Measurements from ENCODE around the gene CYP27B1. TPM values are rescaled to one million over a fixed set of nuclear protein-coding genes. Genes with fewer than 3 reads are reported as not detected.

The CYP27B1 gene
- total and polyA plus RNA-seq, 3 donors from 2014 or later = 2.2 to 30.2 (median 3.9) TPM

GRCh38 chr12:57761391-57761998 is 5.4 kb downstream of the CYP27B1 start:
- Histone ChIP-seq H3K4me3 (no peak overlapping the region), H3K27me3 (no peaks in the 10 kb centered on the region), H3K4me1 (peaks cover 17% of the 10 kb centered on the region), H3K36me3 (ENCODE audit: low read depth, missing control alignments) (no peaks in the 10 kb centered on the region), H3K27ac (no peak overlapping the region), H3K9me3 (no peaks in the 10 kb centered on the region)
- intact Hi-C loops (cut with DNase I; ENCODE audit: low total_unique reads) = no loop called here
- TF ChIP-seq, protein P1, sequence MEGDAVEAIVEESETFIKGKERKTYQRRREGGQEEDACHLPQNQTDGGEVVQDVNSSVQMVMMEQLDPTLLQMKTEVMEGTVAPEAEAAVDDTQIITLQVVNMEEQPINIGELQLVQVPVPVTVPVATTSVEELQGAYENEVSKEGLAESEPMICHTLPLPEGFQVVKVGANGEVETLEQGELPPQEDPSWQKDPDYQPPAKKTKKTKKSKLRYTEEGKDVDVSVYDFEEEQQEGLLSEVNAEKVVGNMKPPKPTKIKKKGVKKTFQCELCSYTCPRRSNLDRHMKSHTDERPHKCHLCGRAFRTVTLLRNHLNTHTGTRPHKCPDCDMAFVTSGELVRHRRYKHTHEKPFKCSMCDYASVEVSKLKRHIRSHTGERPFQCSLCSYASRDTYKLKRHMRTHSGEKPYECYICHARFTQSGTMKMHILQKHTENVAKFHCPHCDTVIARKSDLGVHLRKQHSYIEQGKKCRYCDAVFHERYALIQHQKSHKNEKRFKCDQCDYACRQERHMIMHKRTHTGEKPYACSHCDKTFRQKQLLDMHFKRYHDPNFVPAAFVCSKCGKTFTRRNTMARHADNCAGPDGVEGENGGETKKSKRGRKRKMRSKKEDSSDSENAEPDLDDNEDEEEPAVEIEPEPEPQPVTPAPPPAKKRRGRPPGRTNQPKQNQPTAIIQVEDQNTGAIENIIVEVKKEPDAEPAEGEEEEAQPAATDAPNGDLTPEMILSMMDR (IDR thresholded peaks at IDR 0.05) = no peak
- no peak for TF ChIP-seq POLR2A (IDR thresholded peaks at IDR 0.05)
- DNase-seq = no peak
- WGBS, 2 donors = 91 to 93% methylated on average over 4 of the region's 4 CpGs

GRCh38 chr12:57760347-57760982 is 6.4 kb downstream of the CYP27B1 start:
- Histone ChIP-seq H3K27ac (no peak overlapping the region), H3K4me3 (no peak overlapping the region), H3K9me3 (no peaks in the 10 kb centered on the region), H3K4me1 (peaks cover 14% of the 10 kb centered on the region), H3K27me3 (no peaks in the 10 kb centered on the region), H3K36me3 (ENCODE audit: low read depth, missing control alignments) (no peaks in the 10 kb centered on the region)
- no peak for DNase-seq
- 91 to 96% methylated on average over 3 of the region's 3 CpGs for WGBS, 2 donors
- no peak for TF ChIP-seq POLR2A (IDR thresholded peaks at IDR 0.05)
- TF ChIP-seq, protein P1 (IDR thresholded peaks at IDR 0.05) = no peak
- intact Hi-C loops (cut with DNase I; ENCODE audit: low total_unique reads) = no loop called here

DNA sequence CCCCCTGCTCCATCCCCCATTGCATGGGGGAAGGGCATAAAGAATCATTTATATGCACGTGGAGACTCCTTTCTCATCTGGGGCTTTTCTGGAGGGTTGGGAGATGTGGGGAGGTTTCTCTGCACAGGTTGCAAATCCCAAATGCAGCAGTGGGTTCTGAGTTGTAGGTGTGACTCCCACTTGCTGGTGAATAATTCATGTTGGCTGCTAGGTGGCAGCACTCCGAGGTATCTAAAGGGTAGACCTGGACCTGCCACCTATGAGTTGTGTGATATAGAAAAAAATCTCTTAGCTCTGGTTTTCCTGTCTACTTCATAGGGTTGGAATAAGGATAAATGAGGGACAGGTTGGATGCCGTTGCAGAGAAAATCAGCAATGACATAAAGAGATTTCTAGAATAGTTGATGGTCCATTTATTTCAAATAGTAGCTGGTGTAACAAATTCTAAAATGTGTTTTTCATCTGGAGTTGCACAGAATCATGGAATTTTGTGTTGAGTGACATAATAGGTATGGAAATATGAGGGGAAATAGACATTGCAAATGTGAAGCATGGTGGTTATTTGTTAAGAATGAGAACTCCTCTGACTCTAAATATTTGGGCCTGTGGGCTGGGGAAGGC is 7.4 kb downstream of the CYP27B1 start:
- no peaks in the 10 kb centered on the region for H3K36me3 ChIP-seq (ENCODE audit: low read depth, missing control alignments)
- TF ChIP-seq, protein P1 (IDR thresholded peaks at IDR 0.05) = peak in 2 of 3 experiments; percentile 8 to 31
- no peak for TF ChIP-seq POLR2A (IDR thresholded peaks at IDR 0.05)
- peaks cover 10% of the 10 kb centered on the region for H3K4me1 ChIP-seq
- intact Hi-C loops (cut with DNase I; ENCODE audit: low total_unique reads) = no loop called here
- H3K4me3 ChIP-seq = no peak overlapping the region
- no peak for DNase-seq
- 51 to 66% methylated on average over 3 of the region's 3 CpGs for WGBS, 2 donors
- no peaks in the 10 kb centered on the region for H3K27me3 ChIP-seq
- no peaks in the 10 kb centered on the region for H3K9me3 ChIP-seq
- H3K27ac ChIP-seq = no peak overlapping the region

GRCh38 chr12:57758552-57759359 is 8.1 kb downstream of the CYP27B1 start:
- H3K4me3 ChIP-seq = no peak overlapping the region
- H3K36me3 ChIP-seq (ENCODE audit: low read depth, missing control alignments) = no peaks in the 10 kb centered on the region
- WGBS, 2 donors = 94 to 96% methylated on average over 9 to 25 of the region's 25 CpGs
- intact Hi-C loops (cut with DNase I; ENCODE audit: low total_unique reads) = no loop called here
- TF ChIP-seq POLR2A (IDR thresholded peaks at IDR 0.05) = no peak
- TF ChIP-seq, protein P1 (IDR thresholded peaks at IDR 0.05) = no peak
- DNase-seq = no peak
- H3K4me1 ChIP-seq = peaks cover 14% of the 10 kb centered on the region
- H3K9me3 ChIP-seq = no peaks in the 10 kb centered on the region
- H3K27me3 ChIP-seq = no peaks in the 10 kb centered on the region
- H3K27ac ChIP-seq = no peak overlapping the region
